GM18499 (cell line): ENCODE data around the gene ITGA3.
"Not testable (repeated sequence)": the region's sequence is repeated elsewhere in the genome, so short reads cannot be mapped to it uniquely, and the experiment has no call there.

Experiments
- ATAC-seq: cut with Tn5 transposase; IDR thresholded peaks from one replicate; pipeline ENCODE4 v1.9.1; 2021; ENCODE audit warnings: moderate number of reproducible peaks; ENCODE audit not compliant: insufficient read depth, unreplicated experiment

Gene ITGA3

DNA sequence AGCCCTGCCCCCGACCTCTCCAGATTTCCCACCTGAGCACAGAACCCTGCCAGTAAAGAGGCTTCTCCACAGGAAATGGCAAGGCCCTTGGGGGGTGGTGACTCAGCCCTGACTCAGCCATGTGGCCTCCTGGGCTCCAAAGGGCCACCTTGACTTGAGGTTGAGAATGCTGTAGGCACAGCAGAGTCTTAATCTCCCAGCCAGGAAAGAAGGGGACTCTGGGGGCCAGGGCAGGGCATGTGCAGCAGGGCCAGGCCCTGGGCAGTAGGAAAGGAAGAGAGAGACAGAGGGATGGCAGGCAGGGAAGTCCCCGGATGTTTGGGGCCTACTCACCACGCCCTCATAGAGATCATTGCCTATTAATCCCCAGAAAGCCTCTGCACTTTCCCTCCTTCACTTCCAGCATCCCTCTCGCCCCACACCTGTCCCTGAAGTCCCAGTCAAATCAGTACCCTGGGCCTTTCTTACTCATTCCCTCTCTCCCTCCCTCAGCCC lies 4.8 kb upstream of the ITGA3 start:
- ATAC-seq, result no peak

DNA sequence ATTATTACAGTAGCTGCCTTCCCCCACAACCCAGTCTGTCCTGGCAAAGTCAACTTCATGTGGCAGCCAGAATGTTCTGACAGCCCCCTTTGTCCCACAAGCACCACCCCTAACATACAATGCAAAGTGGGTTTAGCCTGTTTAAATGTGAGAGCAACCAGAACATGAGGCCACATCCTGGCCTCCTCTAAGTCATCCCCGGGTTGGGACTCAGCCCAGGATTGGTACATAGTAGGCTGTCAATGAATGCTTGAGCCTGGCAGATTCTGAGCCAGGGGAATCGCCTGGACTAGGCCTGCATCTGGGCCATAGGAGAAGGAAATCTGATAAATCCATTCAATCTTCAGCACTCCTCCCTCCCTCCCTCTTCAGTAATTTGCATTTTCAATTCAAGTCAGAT lies 4.3 kb upstream of the ITGA3 start:
- ATAC-seq, result no peak

DNA sequence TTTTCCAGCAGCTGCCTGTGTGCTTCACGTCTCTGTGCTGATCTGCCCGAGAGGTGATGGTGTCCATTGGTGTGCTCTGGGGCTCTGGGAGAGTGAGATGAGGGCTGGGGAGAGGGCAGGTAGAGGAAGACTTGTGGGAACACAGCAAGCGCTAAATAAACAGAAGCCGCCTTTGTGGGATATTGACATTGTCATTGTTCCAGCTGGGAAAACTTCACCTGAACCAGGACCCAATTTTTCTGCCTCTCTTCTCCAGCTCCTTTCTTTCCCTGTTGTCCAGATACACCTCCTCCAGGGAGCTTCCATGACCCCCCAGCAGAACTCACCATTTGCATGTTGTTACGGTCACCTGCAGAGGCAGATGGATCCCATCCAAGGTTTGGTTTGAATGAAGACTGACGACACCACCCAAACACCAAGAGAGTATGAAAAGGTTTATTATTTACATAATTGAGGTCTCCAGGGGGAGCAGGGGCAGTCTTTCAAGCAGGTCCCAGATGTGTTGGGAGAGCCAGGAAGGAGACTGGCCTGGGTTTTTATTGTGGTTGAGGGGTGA lies 3.6 kb upstream of the ITGA3 start:
- no peak for ATAC-seq

DNA sequence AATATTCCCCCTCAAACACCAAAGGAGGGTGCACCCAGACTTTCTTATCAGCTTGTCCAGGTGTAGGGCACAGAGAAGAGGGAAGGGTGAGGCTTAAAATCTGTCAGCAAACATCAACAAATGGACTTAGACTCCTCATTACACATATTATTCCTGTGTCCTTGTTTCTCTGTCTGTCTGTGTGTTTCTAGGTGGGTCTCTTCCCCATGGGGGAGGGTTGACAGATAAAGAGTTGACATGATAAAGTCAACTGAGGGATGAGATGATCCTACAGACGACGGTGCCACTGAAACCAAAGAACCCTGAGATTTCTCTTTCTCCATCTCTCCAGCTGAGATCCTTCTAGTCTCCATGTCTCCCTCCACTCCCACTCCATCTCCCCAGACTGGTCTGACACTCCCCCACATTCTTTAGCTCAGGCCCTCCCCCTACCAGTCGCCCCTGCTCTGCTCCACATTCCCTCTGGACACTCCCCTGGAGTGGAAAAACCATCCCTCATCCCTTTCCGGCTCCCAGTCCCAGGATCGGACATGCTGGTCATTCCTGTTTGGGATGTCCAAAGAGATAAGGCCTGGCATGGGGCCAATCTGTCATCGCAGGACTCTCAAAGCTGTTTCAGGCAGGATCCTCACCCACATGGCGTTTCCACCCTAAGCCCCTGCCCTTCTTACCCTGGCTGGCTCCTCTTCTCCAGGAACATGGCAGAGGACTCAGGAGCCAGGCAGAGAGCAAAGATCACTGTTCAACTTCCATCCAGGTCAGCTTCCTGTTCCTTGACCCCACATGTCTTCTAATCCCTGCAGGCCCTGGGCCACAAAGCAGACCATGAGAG lies 2.9 kb upstream of the ITGA3 start:
- no peak for ATAC-seq

DNA sequence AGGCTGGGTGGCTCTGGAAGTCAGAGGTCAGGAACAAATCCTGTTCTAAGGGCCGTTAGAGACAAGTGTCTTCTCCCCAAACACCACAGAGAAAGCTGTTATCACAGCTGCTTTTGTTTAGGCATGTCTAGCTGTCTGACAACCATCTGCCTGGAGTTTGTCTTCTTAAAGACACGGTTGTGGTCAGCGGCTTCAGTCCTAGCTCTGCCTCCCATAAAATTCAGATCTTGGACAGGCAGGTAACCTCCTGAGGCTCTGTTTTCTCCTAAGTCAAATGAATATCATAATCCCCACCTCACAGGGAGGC lies 2.3 kb upstream of the ITGA3 start:
- ATAC-seq, result no peak

DNA sequence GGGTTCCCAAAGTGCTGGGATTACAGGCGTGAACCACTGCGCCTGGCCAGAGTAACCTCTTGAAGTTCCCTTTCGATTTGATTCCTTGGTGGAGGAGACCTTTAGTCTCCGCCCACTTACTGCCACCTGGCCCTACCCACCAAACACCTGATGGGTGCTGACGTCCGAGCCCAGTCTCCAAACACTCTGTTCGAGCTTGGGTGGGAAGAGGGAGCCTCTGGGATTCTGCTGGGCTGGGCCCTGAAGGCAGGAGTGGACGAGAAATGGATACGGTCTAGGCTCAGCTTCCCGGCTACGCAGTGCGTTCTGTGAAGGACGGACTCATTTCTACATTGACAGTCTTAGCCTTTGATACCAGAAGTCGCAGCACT lies 870 bp upstream of the ITGA3 start:
- no peak for ATAC-seq

DNA sequence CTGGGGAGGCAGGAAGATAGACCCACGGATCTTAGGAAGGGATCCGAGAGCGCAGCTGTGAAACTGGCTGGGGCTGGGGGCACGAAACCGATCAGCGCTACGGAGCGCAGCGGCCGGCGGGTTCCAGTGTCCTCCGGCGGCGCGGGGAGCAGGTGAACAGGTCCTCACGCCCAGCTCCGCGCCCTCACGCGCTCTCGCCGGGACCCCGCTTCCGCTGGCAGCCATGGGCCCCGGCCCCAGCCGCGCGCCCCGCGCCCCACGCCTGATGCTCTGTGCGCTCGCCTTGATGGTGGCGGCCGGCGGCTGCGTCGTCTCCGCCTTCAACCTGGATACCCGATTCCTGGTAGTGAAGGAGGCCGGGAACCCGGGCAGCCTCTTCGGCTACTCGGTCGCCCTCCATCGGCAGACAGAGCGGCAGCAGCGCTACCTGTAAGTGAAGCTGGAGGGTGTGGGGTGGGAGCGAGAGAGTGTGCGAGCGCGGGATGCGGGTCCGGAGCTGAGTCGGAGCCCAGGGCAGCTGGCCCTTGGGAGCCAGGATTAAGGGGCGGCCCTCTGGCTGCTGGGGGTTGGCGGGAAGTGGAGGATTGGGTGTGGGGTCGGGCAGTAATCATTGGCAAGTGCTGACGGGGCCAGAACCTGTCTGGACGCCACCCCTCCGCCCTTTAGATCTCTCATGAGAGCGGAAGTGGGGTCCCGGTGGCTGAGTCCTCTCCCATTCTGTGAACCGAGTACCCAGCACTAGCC lies 479 bp downstream of the ITGA3 start:
- ATAC-seq, result no peak

DNA sequence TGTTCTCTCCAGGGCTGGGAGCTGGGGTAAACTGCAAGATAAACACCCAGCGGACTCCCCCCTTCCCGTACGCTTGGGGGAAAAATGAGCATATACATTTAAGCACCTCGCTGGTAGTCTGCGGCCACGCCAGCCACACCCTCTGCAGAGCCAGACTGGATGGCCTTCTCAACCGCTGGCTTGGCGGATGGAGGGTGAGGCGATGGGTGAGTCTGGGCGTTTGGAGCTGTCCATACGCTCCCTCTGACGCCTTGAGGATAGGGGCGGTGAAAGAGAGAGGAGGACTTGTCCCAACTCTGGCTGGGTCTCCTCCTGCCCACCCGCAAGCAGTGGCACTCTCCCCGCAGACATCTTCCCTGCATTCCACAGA lies 1.0 kb downstream of the ITGA3 start:
- no peak for ATAC-seq

DNA sequence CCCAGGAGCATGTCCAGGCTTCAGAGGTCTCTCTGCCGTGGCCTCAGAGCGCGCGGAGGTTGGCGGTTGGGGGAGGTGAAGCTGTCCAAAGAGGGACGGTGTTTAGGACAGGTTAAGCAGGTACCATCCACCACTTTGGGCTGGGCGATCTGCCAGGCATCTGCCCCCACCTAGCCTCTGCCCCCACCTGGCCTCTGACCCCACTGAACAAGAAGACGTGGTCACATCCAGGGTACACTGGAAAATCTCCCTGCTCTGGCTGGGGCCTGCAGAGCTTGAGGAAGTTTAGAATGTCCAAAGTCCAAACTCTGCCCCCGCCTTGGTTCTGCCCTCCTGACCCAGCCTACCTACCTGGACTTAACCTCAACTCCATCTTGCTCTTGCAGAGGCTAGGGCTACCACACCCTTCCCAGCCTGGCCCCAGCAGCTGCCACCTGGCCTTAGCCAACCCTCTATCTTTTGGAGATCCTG lies 1.6 kb downstream of the ITGA3 start:
- ATAC-seq, result no peak

DNA sequence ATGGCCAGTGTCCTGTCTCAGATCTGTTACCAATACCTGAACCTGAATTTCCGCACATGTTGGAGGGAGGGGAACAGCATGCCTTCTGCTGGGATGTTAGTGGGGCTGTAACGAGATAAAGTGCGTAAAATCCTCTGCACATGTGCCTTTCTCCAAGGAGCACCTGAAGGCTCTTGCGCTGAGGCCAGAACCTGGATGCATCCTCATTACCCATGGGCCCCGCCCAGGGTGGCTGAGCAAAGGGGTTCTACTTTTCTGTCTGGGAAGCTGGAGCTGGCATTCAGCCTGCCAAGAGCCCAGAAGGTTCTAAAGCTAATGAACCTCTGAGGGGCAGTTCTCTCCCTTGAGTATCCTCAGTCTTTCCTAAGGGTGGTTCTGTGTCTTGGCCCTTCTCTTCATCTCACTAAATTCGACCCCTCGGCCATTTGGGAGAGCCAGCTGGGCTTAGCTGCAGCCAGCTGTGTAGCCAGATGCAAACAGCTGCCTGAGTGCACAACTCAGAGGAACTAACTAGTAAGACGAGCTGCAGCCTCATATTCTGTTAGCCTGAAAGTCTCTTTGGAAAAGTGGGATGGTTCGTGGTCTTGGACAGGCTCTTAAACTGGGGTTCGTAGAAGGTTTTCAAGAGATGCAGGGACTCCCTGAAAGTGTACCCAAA lies 2.5 kb downstream of the ITGA3 start:
- no peak for ATAC-seq

DNA sequence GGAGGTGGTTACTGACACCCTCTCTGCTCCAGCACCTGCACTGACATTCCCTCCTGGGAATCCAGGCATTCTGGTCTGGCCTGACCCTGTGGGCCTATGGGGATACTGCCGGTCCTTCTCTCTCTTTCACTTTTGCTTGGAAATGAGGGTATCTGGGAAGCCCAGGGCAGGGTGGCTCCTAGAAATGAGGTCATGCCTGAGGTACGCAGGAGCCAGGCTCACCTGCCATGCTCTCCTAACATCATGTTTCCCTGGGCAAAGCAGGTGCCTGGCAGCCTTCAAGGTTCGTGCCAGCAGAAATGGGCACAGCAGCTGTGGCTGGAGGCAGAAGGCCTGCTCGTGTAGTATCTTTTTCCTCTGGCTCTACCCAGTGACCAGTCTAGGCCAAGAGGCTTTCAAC lies 3.3 kb downstream of the ITGA3 start:
- ATAC-seq, result no peak

DNA sequence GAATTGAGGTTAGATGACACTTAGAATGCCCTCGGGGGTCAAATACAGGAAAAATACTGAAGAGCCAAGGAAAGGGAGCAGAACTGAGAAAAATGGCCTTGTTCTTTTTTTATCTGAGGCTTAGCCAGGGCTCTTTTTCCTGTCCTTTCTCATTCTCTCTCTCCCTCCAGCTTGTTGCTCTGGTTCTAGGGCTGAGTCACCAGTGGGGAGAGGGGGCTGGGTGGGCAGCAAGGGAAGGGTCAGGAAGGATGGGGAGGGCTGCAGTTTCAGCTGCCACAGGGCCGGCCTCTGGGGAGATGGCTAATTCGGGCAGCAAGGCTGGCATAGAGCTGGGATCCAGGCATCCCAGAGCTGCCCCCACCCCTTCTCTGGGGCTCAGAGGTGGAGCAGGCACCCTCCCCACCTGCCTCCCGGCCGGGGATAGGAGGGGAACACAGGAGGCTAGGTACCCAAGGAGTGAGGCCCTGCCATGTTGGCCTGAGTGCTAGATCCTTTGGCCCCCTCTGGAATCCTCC lies 3.9 kb downstream of the ITGA3 start:
- ATAC-seq, result no peak

DNA sequence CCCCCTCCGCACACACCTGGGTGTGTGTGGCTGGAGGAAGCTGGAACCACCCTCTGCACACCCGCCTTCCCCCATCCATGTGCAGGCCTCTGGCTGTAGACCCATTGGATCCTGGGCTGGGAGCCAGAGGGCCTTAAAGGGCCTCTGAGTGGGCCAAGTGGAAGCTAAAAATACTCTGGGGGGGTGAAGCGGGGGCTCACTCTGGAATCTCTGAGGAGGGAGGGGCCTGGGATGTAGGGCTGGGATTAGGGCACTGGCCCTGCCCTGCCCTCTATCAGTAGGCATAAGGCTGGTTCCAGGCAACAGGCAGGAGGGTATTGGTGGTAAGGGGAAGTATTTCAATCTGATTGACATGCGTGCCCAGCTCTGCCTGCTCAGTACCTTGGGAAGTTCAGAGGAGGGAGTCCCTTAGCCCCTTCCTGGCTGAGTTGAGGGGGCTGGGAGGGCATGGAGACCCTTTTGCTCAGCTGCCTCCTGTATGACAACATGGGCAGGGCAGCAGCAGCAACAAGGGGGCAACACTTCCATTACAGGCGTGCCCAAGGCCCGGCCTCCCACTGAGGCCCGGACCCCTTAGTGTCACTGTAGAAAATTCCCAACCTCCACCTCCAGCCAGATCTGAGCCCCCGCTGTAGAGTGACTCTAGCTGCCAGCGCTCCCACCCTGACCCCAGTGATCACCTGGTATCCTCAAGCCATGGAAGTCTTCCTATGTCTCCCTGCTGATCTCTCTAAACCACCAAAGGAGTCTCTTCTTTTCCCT lies 5.2 kb downstream of the ITGA3 start:
- no peak for ATAC-seq

DNA sequence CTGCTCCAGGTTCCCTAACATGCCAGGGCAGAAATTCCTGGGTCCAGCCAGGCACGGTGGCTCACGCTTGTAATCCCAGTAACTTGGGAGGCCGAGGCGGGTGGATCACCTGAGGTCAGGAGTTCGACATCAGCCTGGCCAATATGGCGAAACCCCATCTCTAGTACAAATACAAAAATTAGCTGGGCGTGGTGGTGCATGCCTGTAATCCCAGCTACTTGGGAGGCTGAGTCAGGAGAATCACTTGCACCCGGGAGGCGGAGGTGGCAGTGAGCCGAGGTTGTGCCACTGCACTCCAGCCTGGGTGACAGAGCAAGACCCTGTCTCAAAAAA lies 5.8 kb downstream of the ITGA3 start:
- not testable (repeated sequence) for ATAC-seq

DNA sequence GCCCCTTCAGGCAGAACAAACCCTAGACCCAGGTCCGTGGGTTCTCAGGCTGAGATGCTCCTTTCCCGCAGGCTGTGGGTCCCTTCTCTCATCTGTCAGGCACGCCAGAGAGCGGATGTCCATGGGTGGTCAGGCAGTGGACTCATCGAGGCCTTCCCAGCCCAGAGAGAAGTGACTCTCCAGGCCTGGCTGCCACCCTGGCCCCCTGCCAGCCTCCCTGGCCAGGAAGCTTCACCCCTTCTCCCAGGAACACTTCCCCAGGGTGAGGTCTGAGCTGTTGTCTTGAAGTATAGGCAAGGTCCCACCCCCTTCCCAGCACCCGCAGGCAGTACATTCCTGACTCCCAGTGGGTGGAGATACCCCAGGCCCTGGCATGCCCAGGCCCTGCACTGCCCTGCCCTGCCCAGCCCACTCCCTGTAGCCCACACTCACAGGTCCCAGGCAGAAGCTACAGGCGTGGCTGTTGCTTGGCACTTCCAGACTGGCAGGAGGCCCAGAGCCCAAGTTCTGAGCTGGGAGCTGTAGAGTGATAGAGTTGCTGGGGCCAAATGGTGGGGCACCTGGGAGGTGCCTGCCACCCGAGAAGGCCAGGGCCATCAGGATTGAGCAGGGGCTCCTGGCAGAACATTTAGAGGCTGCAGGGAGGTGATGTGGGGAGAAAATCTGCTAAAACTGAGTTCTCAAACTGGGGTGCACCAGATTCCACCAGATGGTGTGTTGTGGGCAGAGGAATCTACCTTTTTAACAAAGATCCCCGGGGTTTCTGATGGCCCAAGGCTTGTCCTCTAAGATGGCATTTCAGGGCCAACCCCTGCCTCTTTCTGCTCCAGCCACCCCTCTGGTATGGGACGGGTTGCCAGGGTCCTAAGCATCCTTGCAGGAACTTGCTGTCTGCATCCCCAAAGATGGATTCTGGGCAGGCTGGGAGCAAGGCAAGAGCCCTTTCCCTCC lies 6.7 kb downstream of the ITGA3 start:
- ATAC-seq, result no peak

DNA sequence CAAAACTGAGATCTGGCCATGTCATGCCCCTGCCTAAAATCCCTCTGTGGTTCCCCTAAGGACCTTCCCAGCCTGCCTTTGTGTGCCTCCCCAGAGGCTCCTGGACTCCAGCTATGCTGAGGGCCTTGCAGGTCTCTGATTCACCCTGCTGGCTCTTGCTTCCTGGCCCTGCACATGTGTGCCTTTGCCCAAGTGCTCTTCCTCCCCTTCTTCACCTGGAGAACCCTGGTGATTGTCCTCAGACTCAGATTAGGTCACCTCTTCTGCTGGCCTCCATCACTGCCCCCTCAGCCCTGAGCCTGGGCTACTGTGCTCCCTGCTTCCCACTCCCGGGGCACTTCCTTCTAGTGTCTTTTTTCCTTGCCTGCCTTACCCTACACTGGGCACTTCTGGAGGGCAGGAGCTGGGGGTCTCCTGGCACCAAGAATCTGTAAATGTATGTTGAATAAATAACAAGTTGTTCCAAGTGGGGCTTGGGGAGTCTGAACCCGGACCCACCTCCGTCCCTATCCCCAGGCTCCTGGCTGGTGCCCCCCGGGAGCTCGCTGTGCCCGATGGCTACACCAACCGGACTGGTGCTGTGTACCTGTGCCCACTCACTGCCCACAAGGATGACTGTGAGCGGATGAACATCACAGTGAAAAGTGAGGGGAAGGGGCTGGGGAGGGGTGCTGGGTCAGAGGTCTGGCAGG lies 7.8 kb downstream of the ITGA3 start:
- ATAC-seq, result no peak

DNA sequence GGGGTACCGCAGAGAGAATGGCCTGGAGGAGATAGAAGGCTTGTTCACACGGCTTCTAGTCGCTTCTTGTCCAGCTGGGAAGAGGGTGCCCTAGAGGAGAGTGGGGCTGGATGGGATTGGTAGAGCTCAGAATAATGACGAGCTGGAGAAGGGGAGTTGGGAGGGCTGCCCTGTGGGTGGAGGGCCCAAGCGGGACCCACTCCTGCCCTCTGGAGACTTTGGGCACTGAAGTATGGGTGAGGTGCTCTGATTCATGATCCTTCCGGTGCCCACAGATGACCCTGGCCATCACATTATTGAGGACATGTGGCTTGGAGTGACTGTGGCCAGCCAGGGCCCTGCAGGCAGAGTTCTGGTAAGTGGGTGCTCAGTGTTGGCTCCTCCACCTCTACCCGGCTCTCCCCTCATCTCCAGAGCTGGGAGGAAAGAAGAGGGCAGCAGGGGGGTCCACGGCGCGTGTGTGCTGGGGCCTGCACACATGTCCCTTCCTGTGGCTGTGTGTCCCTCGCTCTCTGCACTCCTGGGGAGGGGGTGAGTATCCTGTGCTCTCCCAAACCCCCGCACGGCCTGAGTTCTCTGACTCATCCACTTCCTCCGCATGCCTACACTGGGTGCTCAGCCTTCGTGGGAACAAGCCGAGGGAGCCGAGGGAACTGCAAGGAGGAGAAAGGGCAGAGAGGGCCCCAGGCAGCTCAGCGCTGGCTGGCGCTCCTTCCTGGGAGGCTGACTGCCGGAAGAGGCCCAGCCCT lies 8.5 kb downstream of the ITGA3 start:
- no peak for ATAC-seq

DNA sequence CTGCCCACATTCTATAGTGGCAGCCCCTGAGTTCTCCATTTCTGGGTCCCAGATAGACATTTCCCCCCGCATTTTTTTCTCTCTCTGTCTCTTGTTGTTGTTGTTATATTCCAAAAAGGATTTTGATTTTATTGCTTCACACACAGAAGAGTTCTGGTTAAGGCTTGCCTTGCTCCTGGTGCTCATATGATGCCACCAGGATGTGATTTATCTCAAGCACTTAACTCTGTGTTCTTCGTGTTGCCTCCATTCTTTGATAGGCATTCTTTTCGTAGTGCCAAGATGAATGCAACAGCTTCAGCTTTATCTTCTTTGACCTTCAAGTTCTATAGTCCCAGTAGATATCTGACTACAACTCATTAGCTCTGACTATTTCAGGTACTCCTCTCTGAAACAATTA lies 9.1 kb downstream of the ITGA3 start:
- ATAC-seq, result no peak
